Vagina (tissue), 2 donors: ENCODE data around the gene UBE2I.

Experiments used
- CTCF ChIP-seq, 3 experiments: fragments of 450-650 bp in 2 of 3; fragments of 200-600 bp in 1 of 3; sonication (generic) in 1 of 3; IDR thresholded peaks; one replicate each; pipeline ENCODE4 v1.5.1; 2017 to 2019; ENCODE audit warnings: antibody characterized with exemption in 3 of 3, mild to moderate bottlenecking in 2 of 3, moderate library complexity in 2 of 3
- POLR2A ChIP-seq, 2 donors: fragments of 450-650 bp; IDR thresholded peaks; one replicate each; pipeline ENCODE4 v1.6.1; 2017; ENCODE audit warnings: antibody characterized with exemption in 2 of 2, mild to moderate bottlenecking in 2 of 2, moderate library complexity in 2 of 2
- POLR2AphosphoS5 ChIP-seq, 2 donors: sonication (generic); formaldehyde crosslinking; IDR thresholded peaks; one replicate each; pipeline ENCODE4 v1.9.0; 2017; ENCODE audit warnings: antibody characterized with exemption in 2 of 2, mild to moderate bottlenecking in 2 of 2, low read depth in 1 of 2; ENCODE audit not compliant: insufficient read depth in 1 of 2

- TF ChIP-seq CTCF (IDR thresholded peaks at IDR 0.05) (no peak), POLR2A (IDR thresholded peaks at IDR 0.05) (no peak), POLR2AphosphoS5 (IDR thresholded peaks at IDR 0.05; ENCODE audit: insufficient read depth in 1 of 2, low read depth in 1 of 2) (no peak)
These were observed 44.9 kb upstream of the UBE2I start for GRCh38 chr16:1264345-1265089.
